ENCODE data around the gene GALNT18. TPM values are rescaled to one million over a fixed set of nuclear protein-coding genes. Genes with fewer than 3 reads are reported as not detected.

GALNT18 gene
- total and polyA plus RNA-seq, 4 donors = 2.1 to 11.0 (median 3.8) TPM

DNA sequence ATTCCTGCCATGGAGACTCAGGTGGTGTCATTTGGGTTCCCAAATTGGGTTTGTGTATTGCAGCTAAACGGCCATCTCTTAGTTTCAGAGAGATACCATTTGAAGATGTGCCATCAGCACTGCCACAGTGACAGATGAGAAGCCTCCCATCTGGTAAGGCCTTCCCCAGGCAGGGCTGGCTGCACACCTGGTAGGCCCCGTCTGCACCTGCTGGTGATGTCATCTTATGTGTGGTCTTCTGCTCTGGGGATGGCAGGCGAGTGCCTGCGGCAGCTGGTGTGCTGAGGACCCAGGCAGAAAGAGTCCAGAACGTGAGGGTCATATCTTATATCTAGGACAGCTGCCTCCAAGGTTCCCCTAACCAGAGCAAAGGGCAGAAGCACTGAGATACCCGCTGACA is 369.4 kb downstream of the GALNT18 start:
- Histone ChIP-seq H3K4me3 (ENCODE audit: low read depth in 1 of 3, low read length in 3 of 3) (no peak overlapping the region), H3K4me1 (ENCODE audit: control insufficient read depth in 4 of 4, insufficient read depth in 4 of 4, low read length in 3 of 4) (no peaks in the 10 kb centered on the region), H3K27me3 (ENCODE audit: control insufficient read depth in 4 of 4, insufficient read depth in 4 of 4, low read length in 3 of 4) (no peaks in the 10 kb centered on the region), H3K9ac (ENCODE audit: low read depth in 1 of 2, low read length in 2 of 2) (no peak overlapping the region), H3K9me3 (ENCODE audit: control insufficient read depth in 4 of 4, low read length in 3 of 4) (no peaks in the 10 kb centered on the region), H3K36me3 (ENCODE audit: control insufficient read depth in 4 of 4, insufficient read depth in 3 of 4, low read depth in 1 of 4, low read length in 3 of 4) (no peaks in the 10 kb centered on the region), H3K27ac (ENCODE audit: low read depth in 1 of 2, low read length in 2 of 2) (no peak overlapping the region)
- no peak for DNase-seq (ENCODE audit: low spot score)
- 86% methylated on average over 6 of the region's 6 CpGs for WGBS
- no peak for TF ChIP-seq ATF3 (IDR thresholded peaks at IDR 0.05)
- no peak for TF ChIP-seq FOXA2 (IDR thresholded peaks at IDR 0.05)
- no peak for TF ChIP-seq HNF4A (conservative IDR thresholded peaks at IDR 0.05)
- no peak for TF ChIP-seq FOXA1 (IDR thresholded peaks at IDR 0.05)
- TF ChIP-seq, protein P1, sequence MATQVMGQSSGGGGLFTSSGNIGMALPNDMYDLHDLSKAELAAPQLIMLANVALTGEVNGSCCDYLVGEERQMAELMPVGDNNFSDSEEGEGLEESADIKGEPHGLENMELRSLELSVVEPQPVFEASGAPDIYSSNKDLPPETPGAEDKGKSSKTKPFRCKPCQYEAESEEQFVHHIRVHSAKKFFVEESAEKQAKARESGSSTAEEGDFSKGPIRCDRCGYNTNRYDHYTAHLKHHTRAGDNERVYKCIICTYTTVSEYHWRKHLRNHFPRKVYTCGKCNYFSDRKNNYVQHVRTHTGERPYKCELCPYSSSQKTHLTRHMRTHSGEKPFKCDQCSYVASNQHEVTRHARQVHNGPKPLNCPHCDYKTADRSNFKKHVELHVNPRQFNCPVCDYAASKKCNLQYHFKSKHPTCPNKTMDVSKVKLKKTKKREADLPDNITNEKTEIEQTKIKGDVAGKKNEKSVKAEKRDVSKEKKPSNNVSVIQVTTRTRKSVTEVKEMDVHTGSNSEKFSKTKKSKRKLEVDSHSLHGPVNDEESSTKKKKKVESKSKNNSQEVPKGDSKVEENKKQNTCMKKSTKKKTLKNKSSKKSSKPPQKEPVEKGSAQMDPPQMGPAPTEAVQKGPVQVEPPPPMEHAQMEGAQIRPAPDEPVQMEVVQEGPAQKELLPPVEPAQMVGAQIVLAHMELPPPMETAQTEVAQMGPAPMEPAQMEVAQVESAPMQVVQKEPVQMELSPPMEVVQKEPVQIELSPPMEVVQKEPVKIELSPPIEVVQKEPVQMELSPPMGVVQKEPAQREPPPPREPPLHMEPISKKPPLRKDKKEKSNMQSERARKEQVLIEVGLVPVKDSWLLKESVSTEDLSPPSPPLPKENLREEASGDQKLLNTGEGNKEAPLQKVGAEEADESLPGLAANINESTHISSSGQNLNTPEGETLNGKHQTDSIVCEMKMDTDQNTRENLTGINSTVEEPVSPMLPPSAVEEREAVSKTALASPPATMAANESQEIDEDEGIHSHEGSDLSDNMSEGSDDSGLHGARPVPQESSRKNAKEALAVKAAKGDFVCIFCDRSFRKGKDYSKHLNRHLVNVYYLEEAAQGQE (IDR thresholded peaks at IDR 0.05) = no peak
- no peak for TF ChIP-seq NR2F2 (IDR thresholded peaks at IDR 0.05)
- TF ChIP-seq RAD21 (IDR thresholded peaks at IDR 0.05) = no peak
- no peak for TF ChIP-seq SP1 (IDR thresholded peaks at IDR 0.05)
- no peak for TF ChIP-seq JUND (IDR thresholded peaks at IDR 0.05)
- TF ChIP-seq GABPA (IDR thresholded peaks at IDR 0.05 in 1 of 2, conservative IDR thresholded peaks at IDR 0.05 in 1 of 2) = no peak
- TF ChIP-seq TAF1 (conservative IDR thresholded peaks at IDR 0.05) = no peak
- no peak for TF ChIP-seq HNF4G (IDR thresholded peaks at IDR 0.05)
- TF ChIP-seq, protein P2, sequence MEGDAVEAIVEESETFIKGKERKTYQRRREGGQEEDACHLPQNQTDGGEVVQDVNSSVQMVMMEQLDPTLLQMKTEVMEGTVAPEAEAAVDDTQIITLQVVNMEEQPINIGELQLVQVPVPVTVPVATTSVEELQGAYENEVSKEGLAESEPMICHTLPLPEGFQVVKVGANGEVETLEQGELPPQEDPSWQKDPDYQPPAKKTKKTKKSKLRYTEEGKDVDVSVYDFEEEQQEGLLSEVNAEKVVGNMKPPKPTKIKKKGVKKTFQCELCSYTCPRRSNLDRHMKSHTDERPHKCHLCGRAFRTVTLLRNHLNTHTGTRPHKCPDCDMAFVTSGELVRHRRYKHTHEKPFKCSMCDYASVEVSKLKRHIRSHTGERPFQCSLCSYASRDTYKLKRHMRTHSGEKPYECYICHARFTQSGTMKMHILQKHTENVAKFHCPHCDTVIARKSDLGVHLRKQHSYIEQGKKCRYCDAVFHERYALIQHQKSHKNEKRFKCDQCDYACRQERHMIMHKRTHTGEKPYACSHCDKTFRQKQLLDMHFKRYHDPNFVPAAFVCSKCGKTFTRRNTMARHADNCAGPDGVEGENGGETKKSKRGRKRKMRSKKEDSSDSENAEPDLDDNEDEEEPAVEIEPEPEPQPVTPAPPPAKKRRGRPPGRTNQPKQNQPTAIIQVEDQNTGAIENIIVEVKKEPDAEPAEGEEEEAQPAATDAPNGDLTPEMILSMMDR (IDR thresholded peaks at IDR 0.05; ENCODE audit: low read depth, low read length, missing input control) = no peak
- no peak for TF ChIP-seq MAX (IDR thresholded peaks at IDR 0.05)

GRCh38 chr11:11251394-11251970 is 370.3 kb downstream of the GALNT18 start:
- Histone ChIP-seq H3K9ac (ENCODE audit: low read depth in 1 of 2, low read length in 2 of 2) (no peak overlapping the region), H3K4me1 (ENCODE audit: control insufficient read depth in 4 of 4, insufficient read depth in 4 of 4, low read length in 3 of 4) (no peaks in the 10 kb centered on the region), H3K4me3 (ENCODE audit: low read depth in 1 of 3, low read length in 3 of 3) (no peak overlapping the region), H3K27me3 (ENCODE audit: control insufficient read depth in 4 of 4, insufficient read depth in 4 of 4, low read length in 3 of 4) (no peaks in the 10 kb centered on the region), H3K9me3 (ENCODE audit: control insufficient read depth in 4 of 4, low read length in 3 of 4) (no peaks in the 10 kb centered on the region), H3K36me3 (ENCODE audit: control insufficient read depth in 4 of 4, insufficient read depth in 3 of 4, low read depth in 1 of 4, low read length in 3 of 4) (no peaks in the 10 kb centered on the region), H3K27ac (ENCODE audit: low read depth in 1 of 2, low read length in 2 of 2) (no peak overlapping the region)
- no peak for DNase-seq (ENCODE audit: low spot score)
- TF ChIP-seq YY1 (IDR thresholded peaks at IDR 0.05) (no peak), FOXA1 (IDR thresholded peaks at IDR 0.05) (no peak), NR2F2 (IDR thresholded peaks at IDR 0.05) (no peak), GABPA (IDR thresholded peaks at IDR 0.05 in 1 of 2, conservative IDR thresholded peaks at IDR 0.05 in 1 of 2) (no peak), FOXA2 (IDR thresholded peaks at IDR 0.05) (no peak), HNF4G (IDR thresholded peaks at IDR 0.05) (no peak), HNF4A (conservative IDR thresholded peaks at IDR 0.05) (no peak), RXRA (IDR thresholded peaks at IDR 0.05) (no peak), EGR1 (IDR thresholded peaks at IDR 0.05; ENCODE audit: low read depth in 2 of 2) (no peak), TAF1 (conservative IDR thresholded peaks at IDR 0.05) (no peak), MAX (IDR thresholded peaks at IDR 0.05) (no peak)
- TF ChIP-seq, protein P3, sequence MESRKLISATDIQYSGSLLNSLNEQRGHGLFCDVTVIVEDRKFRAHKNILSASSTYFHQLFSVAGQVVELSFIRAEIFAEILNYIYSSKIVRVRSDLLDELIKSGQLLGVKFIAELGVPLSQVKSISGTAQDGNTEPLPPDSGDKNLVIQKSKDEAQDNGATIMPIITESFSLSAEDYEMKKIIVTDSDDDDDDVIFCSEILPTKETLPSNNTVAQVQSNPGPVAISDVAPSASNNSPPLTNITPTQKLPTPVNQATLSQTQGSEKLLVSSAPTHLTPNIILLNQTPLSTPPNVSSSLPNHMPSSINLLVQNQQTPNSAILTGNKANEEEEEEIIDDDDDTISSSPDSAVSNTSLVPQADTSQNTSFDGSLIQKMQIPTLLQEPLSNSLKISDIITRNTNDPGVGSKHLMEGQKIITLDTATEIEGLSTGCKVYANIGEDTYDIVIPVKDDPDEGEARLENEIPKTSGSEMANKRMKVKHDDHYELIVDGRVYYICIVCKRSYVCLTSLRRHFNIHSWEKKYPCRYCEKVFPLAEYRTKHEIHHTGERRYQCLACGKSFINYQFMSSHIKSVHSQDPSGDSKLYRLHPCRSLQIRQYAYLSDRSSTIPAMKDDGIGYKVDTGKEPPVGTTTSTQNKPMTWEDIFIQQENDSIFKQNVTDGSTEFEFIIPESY (IDR thresholded peaks at IDR 0.05) = no peak
- TF ChIP-seq, protein P1 (IDR thresholded peaks at IDR 0.05) = no peak
- WGBS = 83% methylated on average over 4 of the region's 4 CpGs

Measured in liver (tissue), 9 donors.